ENCODE measurements around the gene TP63. TPM values are rescaled to one million over a fixed set of nuclear protein-coding genes. Genes with fewer than 3 reads are reported as not detected.

Gene TP63
- total RNA-seq, 1 donor from 2014 or later = 5.8 TPM

GRCh38 chr3:189868061-189868460, 236.9 kb downstream of the TP63 start:
- DNase-seq (ENCODE audit: extremely low spot score, unreplicated experiment) = no peak
- peaks cover 4% of the 10 kb centered on the region for H3K36me3 Mint-ChIP-seq
- peaks cover 4% of the 10 kb centered on the region for H3K9me3 Mint-ChIP-seq
- no peak overlapping the region for H3K4me3 Mint-ChIP-seq
- no peaks in the 10 kb centered on the region for H3K27me3 Mint-ChIP-seq
- no peaks in the 10 kb centered on the region for H3K4me1 Mint-ChIP-seq (ENCODE audit: unreplicated experiment)
- no peak for TF ChIP-seq CTCF (conservative IDR thresholded peaks at IDR 0.05)
- no peak overlapping the region for H3K27ac Mint-ChIP-seq

- no peak for DNase-seq (ENCODE audit: extremely low spot score, unreplicated experiment)
- H3K27ac Mint-ChIP-seq = no peak overlapping the region
- no peaks in the 10 kb centered on the region for H3K27me3 Mint-ChIP-seq
- TF ChIP-seq CTCF (conservative IDR thresholded peaks at IDR 0.05) = no peak
- H3K9me3 Mint-ChIP-seq = peaks cover 4% of the 10 kb centered on the region
- peaks cover 4% of the 10 kb centered on the region for H3K36me3 Mint-ChIP-seq
- H3K4me3 Mint-ChIP-seq = no peak overlapping the region
- H3K4me1 Mint-ChIP-seq (ENCODE audit: unreplicated experiment) = no peaks in the 10 kb centered on the region
Measured at GRCh38 chr3:189869165-189869564, 238.0 kb downstream of the TP63 start.

GRCh38 chr3:189871418-189871817, 240.2 kb downstream of the TP63 start:
- H3K4me3 Mint-ChIP-seq = no peak overlapping the region
- no peaks in the 10 kb centered on the region for H3K27me3 Mint-ChIP-seq
- no peak for DNase-seq (ENCODE audit: extremely low spot score, unreplicated experiment)
- peaks cover 4% of the 10 kb centered on the region for H3K36me3 Mint-ChIP-seq
- no peak for TF ChIP-seq CTCF (conservative IDR thresholded peaks at IDR 0.05)
- H3K27ac Mint-ChIP-seq = no peak overlapping the region
- no peaks in the 10 kb centered on the region for H3K4me1 Mint-ChIP-seq (ENCODE audit: unreplicated experiment)
- peaks cover 4% of the 10 kb centered on the region for H3K9me3 Mint-ChIP-seq

GRCh38 chr3:189883113-189883753, 252.0 kb downstream of the TP63 start:
- Mint-ChIP-seq H3K9me3 (no peaks in the 10 kb centered on the region), H3K27ac (no peak overlapping the region), H3K4me3 (no peak overlapping the region), H3K4me1 (ENCODE audit: unreplicated experiment) (no peaks in the 10 kb centered on the region), H3K27me3 (peaks cover 8% of the 10 kb centered on the region), H3K36me3 (no peaks in the 10 kb centered on the region)
- no peak for TF ChIP-seq CTCF (conservative IDR thresholded peaks at IDR 0.05)
- DNase-seq (ENCODE audit: extremely low spot score, unreplicated experiment) = no peak

GRCh38 chr3:189890496-189890895, 259.3 kb downstream of the TP63 start:
- Mint-ChIP-seq H3K9me3 (no peaks in the 10 kb centered on the region), H3K4me3 (no peak overlapping the region), H3K4me1 (ENCODE audit: unreplicated experiment) (no peaks in the 10 kb centered on the region), H3K27ac (no peak overlapping the region), H3K27me3 (no peaks in the 10 kb centered on the region), H3K36me3 (peaks cover 4% of the 10 kb centered on the region)
- no peak for DNase-seq (ENCODE audit: extremely low spot score, unreplicated experiment)
- TF ChIP-seq CTCF (conservative IDR thresholded peaks at IDR 0.05) = no peak

GRCh38 chr3:189896533-189896932, 265.3 kb downstream of the TP63 start:
- Mint-ChIP-seq H3K27ac (no peak overlapping the region), H3K9me3 (no peaks in the 10 kb centered on the region), H3K4me1 (ENCODE audit: unreplicated experiment) (no peaks in the 10 kb centered on the region), H3K36me3 (no peaks in the 10 kb centered on the region), H3K4me3 (no peak overlapping the region), H3K27me3 (no peaks in the 10 kb centered on the region)
- DNase-seq (ENCODE audit: extremely low spot score, unreplicated experiment) = no peak
- no peak for TF ChIP-seq CTCF (conservative IDR thresholded peaks at IDR 0.05)
